ENCODE results near the gene WLS.

The WLS gene

DNA sequence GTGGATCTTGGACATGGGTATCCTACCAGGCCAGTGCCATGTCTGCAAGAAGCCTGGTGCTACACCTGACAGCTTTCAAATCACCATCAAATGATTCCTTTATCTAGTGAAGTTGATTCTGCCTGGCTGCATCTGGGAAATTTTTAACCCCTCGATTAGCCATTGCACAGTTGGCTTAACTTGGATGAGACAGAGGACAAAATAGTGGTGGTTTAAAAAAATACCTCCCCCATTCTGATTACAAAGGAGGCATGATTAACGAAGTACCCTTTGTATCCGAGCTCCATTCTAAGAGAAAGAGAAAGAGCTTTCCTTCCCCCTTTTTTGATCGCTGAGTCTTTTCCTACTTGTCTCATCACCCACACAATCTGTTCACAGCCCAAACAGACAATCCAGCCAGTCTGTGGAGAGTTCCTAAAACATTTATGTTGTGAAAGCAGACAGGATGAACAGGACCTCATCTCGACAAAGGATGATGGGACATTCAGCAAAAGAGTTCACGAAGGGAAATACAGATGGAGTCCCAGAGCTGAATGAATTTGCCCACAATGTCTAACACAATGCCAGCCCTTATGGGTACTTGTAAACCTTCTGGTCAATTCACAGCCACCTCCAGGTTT, 20.5 kb downstream of the WLS start:
- no peak for DNase-seq
- H3K27ac ChIP-seq = no peak overlapping the region
- no peaks in the 10 kb centered on the region for H3K9me3 ChIP-seq (ENCODE audit: severe bottlenecking)
- no peaks in the 10 kb centered on the region for H3K36me3 ChIP-seq
- no peaks in the 10 kb centered on the region for H3K27me3 ChIP-seq (ENCODE audit: insufficient read depth, low read depth, severe bottlenecking)
- H3K4me3 ChIP-seq (ENCODE audit: low read depth, low read length) = no peak overlapping the region
- TF ChIP-seq, protein P1, sequence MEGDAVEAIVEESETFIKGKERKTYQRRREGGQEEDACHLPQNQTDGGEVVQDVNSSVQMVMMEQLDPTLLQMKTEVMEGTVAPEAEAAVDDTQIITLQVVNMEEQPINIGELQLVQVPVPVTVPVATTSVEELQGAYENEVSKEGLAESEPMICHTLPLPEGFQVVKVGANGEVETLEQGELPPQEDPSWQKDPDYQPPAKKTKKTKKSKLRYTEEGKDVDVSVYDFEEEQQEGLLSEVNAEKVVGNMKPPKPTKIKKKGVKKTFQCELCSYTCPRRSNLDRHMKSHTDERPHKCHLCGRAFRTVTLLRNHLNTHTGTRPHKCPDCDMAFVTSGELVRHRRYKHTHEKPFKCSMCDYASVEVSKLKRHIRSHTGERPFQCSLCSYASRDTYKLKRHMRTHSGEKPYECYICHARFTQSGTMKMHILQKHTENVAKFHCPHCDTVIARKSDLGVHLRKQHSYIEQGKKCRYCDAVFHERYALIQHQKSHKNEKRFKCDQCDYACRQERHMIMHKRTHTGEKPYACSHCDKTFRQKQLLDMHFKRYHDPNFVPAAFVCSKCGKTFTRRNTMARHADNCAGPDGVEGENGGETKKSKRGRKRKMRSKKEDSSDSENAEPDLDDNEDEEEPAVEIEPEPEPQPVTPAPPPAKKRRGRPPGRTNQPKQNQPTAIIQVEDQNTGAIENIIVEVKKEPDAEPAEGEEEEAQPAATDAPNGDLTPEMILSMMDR (IDR thresholded peaks at IDR 0.05; ENCODE audit: low read depth, low read length) = no peak

DNA sequence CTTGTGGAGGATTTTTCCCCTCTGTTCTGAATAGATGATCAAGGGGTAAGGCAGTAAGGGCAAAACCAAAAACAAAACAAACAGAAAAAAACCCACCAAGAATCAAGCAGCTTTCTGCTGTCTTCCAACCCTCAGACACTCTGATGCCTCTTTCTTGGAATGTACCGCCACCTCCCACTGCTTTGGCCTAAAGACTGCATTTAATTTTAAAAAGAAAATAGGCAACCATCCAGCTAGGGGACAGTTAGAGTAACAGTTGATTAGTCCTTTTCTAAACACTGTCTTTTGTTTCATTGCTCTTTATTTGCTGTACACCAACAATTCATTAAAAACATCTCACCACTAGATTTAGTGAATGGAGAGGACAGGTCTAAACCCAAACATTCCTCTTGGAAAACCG, 21.5 kb downstream of the WLS start:
- Histone ChIP-seq H3K4me3 (ENCODE audit: low read depth, low read length) (no peak overlapping the region), H3K27me3 (ENCODE audit: insufficient read depth, low read depth, severe bottlenecking) (no peaks in the 10 kb centered on the region), H3K36me3 (no peaks in the 10 kb centered on the region), H3K27ac (no peak overlapping the region), H3K9me3 (ENCODE audit: severe bottlenecking) (no peaks in the 10 kb centered on the region)
- DNase-seq = no peak
- TF ChIP-seq, protein P1 (IDR thresholded peaks at IDR 0.05; ENCODE audit: low read depth, low read length) = no peak

DNA sequence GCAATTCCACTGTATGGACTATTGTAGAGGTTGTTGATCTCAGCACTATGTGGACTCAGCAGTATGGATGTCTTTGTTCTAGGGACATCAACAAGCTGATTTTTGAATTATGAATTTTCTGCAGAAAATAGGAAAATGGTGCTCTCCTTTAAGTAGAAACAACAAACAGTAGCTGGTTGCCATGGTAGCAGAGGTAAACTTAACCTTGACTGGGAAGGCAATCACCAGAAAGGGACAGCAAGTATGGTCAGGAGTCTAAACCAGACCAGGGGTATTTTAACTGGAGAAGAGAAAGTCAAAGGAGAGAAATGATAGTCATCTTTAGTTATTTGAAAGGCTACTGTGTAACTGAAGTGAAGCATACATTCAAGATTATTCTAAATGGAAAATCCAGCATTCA, 22.3 kb downstream of the WLS start:
- no peak for DNase-seq
- H3K27ac ChIP-seq = no peak overlapping the region
- TF ChIP-seq, protein P1 (IDR thresholded peaks at IDR 0.05; ENCODE audit: low read depth, low read length) = no peak
- H3K4me3 ChIP-seq (ENCODE audit: low read depth, low read length) = no peak overlapping the region
- no peaks in the 10 kb centered on the region for H3K36me3 ChIP-seq
- H3K27me3 ChIP-seq (ENCODE audit: insufficient read depth, low read depth, severe bottlenecking) = no peaks in the 10 kb centered on the region
- H3K9me3 ChIP-seq (ENCODE audit: severe bottlenecking) = no peaks in the 10 kb centered on the region

DNA sequence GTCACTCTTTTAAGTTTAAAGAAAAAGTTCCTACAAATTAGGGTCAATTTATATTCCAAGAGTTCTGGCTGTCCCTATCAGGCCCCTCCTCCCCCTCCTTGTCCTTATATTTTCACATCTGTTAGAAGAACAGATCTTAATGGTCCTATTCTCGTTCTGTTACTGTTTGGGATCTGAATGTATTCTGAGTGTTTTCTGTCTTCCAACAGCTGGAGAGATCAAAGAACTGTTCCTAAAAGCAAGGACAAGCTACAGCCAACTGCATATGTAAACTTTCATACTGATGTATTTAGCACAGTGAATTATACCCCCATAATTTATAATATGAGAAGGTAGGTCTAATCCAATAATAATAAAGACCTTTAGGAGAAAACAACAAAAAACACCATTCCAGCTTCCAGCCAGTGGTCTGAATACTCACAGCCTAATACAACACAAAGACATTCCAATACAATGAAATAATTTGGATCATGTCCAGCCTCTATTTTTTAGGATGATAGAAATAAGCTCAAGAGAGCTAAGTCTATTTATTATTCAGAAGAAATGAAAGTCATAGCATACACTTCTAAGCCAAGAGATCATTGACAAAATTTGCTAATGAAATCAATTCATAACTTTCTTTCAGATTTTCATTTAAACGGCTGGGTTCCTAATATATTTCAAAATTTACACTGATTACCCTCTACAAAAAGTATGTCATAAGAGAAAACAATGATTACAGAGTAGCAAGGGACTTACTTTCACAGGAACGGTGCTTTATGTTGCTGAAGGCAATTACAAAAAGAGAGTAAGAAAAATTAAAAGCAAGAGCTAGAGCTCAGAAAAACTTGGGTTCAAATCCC, 25.3 kb downstream of the WLS start:
- Histone ChIP-seq H3K27ac (no peak overlapping the region), H3K36me3 (no peaks in the 10 kb centered on the region), H3K4me3 (ENCODE audit: low read depth, low read length) (no peak overlapping the region), H3K9me3 (ENCODE audit: severe bottlenecking) (no peaks in the 10 kb centered on the region), H3K27me3 (ENCODE audit: insufficient read depth, low read depth, severe bottlenecking) (no peaks in the 10 kb centered on the region)
- DNase-seq = no peak
- TF ChIP-seq, protein P1 (IDR thresholded peaks at IDR 0.05; ENCODE audit: low read depth, low read length) = no peak

DNA sequence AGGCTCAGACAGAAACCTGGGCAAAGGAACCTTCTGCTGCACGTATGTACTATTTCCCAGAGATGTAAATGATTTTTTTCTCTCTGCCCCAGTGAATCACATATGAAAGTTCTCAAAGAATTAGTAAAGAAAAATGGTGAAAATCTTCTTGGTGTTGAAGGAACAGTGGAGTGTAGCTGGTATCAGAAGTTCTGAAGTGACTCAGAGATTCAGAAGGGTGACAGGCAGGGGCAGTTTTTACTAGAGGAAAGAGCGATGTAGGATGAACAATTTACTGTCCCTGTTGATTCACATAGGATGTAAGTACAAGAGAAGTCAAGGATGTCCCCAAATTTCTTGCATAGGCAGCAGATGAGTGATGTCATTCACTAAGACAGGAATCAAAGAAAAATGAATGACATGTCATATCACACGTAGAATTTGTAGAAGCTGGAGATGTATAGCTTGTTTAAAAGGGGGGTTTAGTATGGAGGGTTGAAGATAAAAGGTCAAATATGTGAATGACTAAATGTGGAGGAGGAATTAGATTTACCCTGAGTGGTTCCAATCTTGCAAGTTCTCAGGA, 26.4 kb downstream of the WLS start:
- no peak overlapping the region for H3K27ac ChIP-seq
- H3K36me3 ChIP-seq = no peaks in the 10 kb centered on the region
- TF ChIP-seq, protein P1 (IDR thresholded peaks at IDR 0.05; ENCODE audit: low read depth, low read length) = no peak
- DNase-seq = no peak
- H3K4me3 ChIP-seq (ENCODE audit: low read depth, low read length) = no peak overlapping the region
- H3K27me3 ChIP-seq (ENCODE audit: insufficient read depth, low read depth, severe bottlenecking) = no peaks in the 10 kb centered on the region
- no peaks in the 10 kb centered on the region for H3K9me3 ChIP-seq (ENCODE audit: severe bottlenecking)

Measured in WERI-Rb-1 (cell line).